NCI-H2227 (cell line): ENCODE results near the gene COL13A1.
A peak's percentile ranks its signal among the peaks of the same experiment; 100 is the strongest.

ENCODE experiments used
- DNase-seq: peaks from one replicate; lab custom pipeline; 2025; ENCODE audit not compliant: unreplicated experiment; lab: John Stamatoyannopoulos, UW

Gene COL13A1

GRCh38 chr10:69865450-69865849, 63.7 kb downstream of the COL13A1 start:
- no peak for DNase-seq

GRCh38 chr10:69866246-69866687, 64.6 kb downstream of the COL13A1 start:
- no peak for DNase-seq

- DNase-seq, result peak; percentile 59
Measured at GRCh38 chr10:69866688-69867461, 65.2 kb downstream of the COL13A1 start.

- DNase-seq, result no peak
Measured at GRCh38 chr10:69867699-69868558, 66.2 kb downstream of the COL13A1 start.

- DNase-seq, result no peak
Measured at GRCh38 chr10:69868821-69869220, 67.1 kb downstream of the COL13A1 start.

GRCh38 chr10:69869291-69869961, 67.7 kb downstream of the COL13A1 start:
- DNase-seq, result no peak

- no peak for DNase-seq
Measured at GRCh38 chr10:69870591-69870990, 68.9 kb downstream of the COL13A1 start.

GRCh38 chr10:69871074-69871473, 69.4 kb downstream of the COL13A1 start:
- DNase-seq, result no peak

GRCh38 chr10:69872323-69872722, 70.6 kb downstream of the COL13A1 start:
- DNase-seq, result no peak

GRCh38 chr10:69873135-69873639, 71.5 kb downstream of the COL13A1 start:
- DNase-seq, result no peak

- DNase-seq, result no peak
Measured at GRCh38 chr10:69874449-69874848, 72.7 kb downstream of the COL13A1 start.

- DNase-seq, result no peak
Measured at GRCh38 chr10:69875856-69876255, 74.2 kb downstream of the COL13A1 start.

GRCh38 chr10:69876286-69876685, 74.6 kb downstream of the COL13A1 start:
- no peak for DNase-seq

- no peak for DNase-seq
Measured at GRCh38 chr10:69876931-69877330, 75.2 kb downstream of the COL13A1 start.

GRCh38 chr10:69878038-69878437, 76.3 kb downstream of the COL13A1 start:
- no peak for DNase-seq

- no peak for DNase-seq
Measured at GRCh38 chr10:69878951-69879350, 77.2 kb downstream of the COL13A1 start.

GRCh38 chr10:69879634-69880257, 78.0 kb downstream of the COL13A1 start:
- DNase-seq, result no peak

GRCh38 chr10:69880301-69881081, 78.8 kb downstream of the COL13A1 start:
- no peak for DNase-seq

GRCh38 chr10:69881202-69881601, 79.5 kb downstream of the COL13A1 start:
- DNase-seq, result no peak
